Smooth muscle cell (in vitro differentiated cells): ENCODE data around the gene TSR1. TPM values are rescaled to one million over a fixed set of nuclear protein-coding genes. Genes with fewer than 3 reads are reported as not detected.
A peak's percentile ranks its signal among the peaks of the same experiment; 100 is the strongest.

ENCODE experiments used
- DNase-seq: peaks from one replicate; lab custom pipeline; 2025; ENCODE audit not compliant: unreplicated experiment; lab: John Stamatoyannopoulos, UW
- H2AFZ ChIP-seq: fragments of 200-600 bp; sonication (generic); 2 replicates; pipeline ENCODE4 v1.6.0; 2016; ENCODE audit warnings: antibody characterized with exemption, low read depth, mild to moderate bottlenecking
- H3F3A ChIP-seq: fragments of 200-600 bp; sonication (generic); 2 replicates; pipeline ENCODE4 v1.6.0; 2017; ENCODE audit warnings: antibody characterized with exemption, low read depth
- H3K27ac ChIP-seq: fragments of 200-600 bp; sonication (generic); 2 replicates; pipeline ENCODE4 v1.5.1; 2016; ENCODE audit warnings: low read depth, mild to moderate bottlenecking
- H3K27me3 ChIP-seq: fragments of 200-600 bp; sonication (generic); 2 replicates; pipeline ENCODE4 v1.6.1; 2016; ENCODE audit warnings: low read depth, mild to moderate bottlenecking
- H3K36me3 ChIP-seq: fragments of 200-600 bp; sonication (generic); 2 replicates; pipeline ENCODE4 v1.5.1; 2016; ENCODE audit warnings: low read depth
- H3K4me1 ChIP-seq: fragments of 200-600 bp; sonication (generic); 2 replicates; pipeline ENCODE4 v1.5.1; 2016; ENCODE audit warnings: low read depth
- H3K4me2 ChIP-seq: fragments of 200-600 bp; sonication (generic); 2 replicates; pipeline ENCODE4 v1.6.0; 2016; ENCODE audit warnings: mild to moderate bottlenecking
- H3K4me3 ChIP-seq: fragments of 200-600 bp; sonication (generic); 2 replicates; pipeline ENCODE4 v1.5.1; 2016; ENCODE audit warnings: mild to moderate bottlenecking
- H3K79me2 ChIP-seq: fragments of 200-600 bp; sonication (generic); 2 replicates; pipeline ENCODE4 v1.6.0; 2016; ENCODE audit warnings: low read depth, mild to moderate bottlenecking
- H3K9ac ChIP-seq: fragments of 200-600 bp; sonication (generic); 2 replicates; pipeline ENCODE4 v1.6.0; 2016; ENCODE audit warnings: low read depth
- H3K9me3 ChIP-seq: fragments of 200-600 bp; sonication (generic); replicated peaks from 2 replicates; pipeline ENCODE4 v1.5.1; 2016; ENCODE audit warnings: low read depth
- H4K20me1 ChIP-seq: fragments of 200-600 bp; sonication (generic); 2 replicates; pipeline ENCODE4 v1.6.0; 2016; ENCODE audit warnings: low read depth
- CTCF ChIP-seq: fragments of 200-600 bp; sonication (generic); IDR thresholded peaks from 2 replicates; pipeline ENCODE4 v1.5.1; 2017; ENCODE audit warnings: borderline replicate concordance, mild to moderate bottlenecking, antibody characterized with exemption; ENCODE audit not compliant: insufficient read depth, poor library complexity, severe bottlenecking
- WGBS: methylation state at CpG from one replicate; pipeline ENCODE4 v1.1.7; 2016; ENCODE audit warnings: low lambda C conversion rate; 5-methylcytosine and 5-hydroxymethylcytosine counted together
- polyA plus RNA-seq: library from polyadenylated mRNA; unstranded; fragments of >200 nt; fragmentation: Nextera tagmentation; extraction: Ambion mirVana; gene quantifications from 2 replicates; pipeline ENCODE4 v1.2.1, GENCODE V29; 2016
- small RNA-seq: library from RNA; depleted of rRNA; stranded (forward); fragments of <200 nt; gene quantifications from one replicate; pipeline ENCODE3, GENCODE V24; 2014
- total RNA-seq: library from RNA; depleted of rRNA; stranded (reverse); fragments of >200 nt; gene quantifications from 2 replicates; pipeline ENCODE4 v1.2.3, GENCODE V29; 2014

Gene TSR1
- total and polyA plus RNA-seq, 2 experiments from 2014 or later = 17.6 to 39.5 TPM

GRCh38 chr17:2277429-2278170 lies 58.7 kb downstream of the TSR1 start:
- H2AFZ ChIP-seq = no peak overlapping the region
- H3K4me2 ChIP-seq = no peak overlapping the region
- H3K79me2 ChIP-seq = no peaks in the 10 kb centered on the region
- no peaks in the 10 kb centered on the region for H3K9me3 ChIP-seq
- no peak for DNase-seq
- no peak overlapping the region for H3K27ac ChIP-seq
- H3K4me1 ChIP-seq = no peaks in the 10 kb centered on the region
- H3K27me3 ChIP-seq = no peaks in the 10 kb centered on the region
- no peak overlapping the region for H3K9ac ChIP-seq
- peaks cover 13% of the 10 kb centered on the region for H3K36me3 ChIP-seq
- H3F3A ChIP-seq = no peaks in the 10 kb centered on the region
- H3K4me3 ChIP-seq = no peak overlapping the region
- 99% methylated on average over 9 of the region's 9 CpGs for WGBS
- no peak for TF ChIP-seq CTCF
- peaks cover 11% of the 10 kb centered on the region for H4K20me1 ChIP-seq

GRCh38 chr17:2275722-2276121 lies 60.5 kb downstream of the TSR1 start:
- Histone ChIP-seq H3K27me3 (no peaks in the 10 kb centered on the region), H3K79me2 (no peaks in the 10 kb centered on the region), H3K4me1 (no peaks in the 10 kb centered on the region), H3K9me3 (no peaks in the 10 kb centered on the region), H4K20me1 (no peaks in the 10 kb centered on the region), H3K4me2 (no peak overlapping the region), H3K36me3 (peaks cover 7% of the 10 kb centered on the region), H3K9ac (no peak overlapping the region), H3F3A (no peaks in the 10 kb centered on the region), H3K27ac (no peak overlapping the region), H3K4me3 (no peak overlapping the region), H2AFZ (no peak overlapping the region)
- WGBS = 93% methylated on average over 1 of the region's 1 CpG
- DNase-seq = no peak
- TF ChIP-seq CTCF = no peak

- WGBS = 44% methylated on average over 2 of the region's 2 CpGs
- Histone ChIP-seq H3K9ac (no peak overlapping the region), H3K4me3 (no peak overlapping the region), H3K9me3 (no peaks in the 10 kb centered on the region), H3K36me3 (peaks cover 1% of the 10 kb centered on the region), H3K79me2 (no peaks in the 10 kb centered on the region), H4K20me1 (no peaks in the 10 kb centered on the region), H3K4me1 (no peaks in the 10 kb centered on the region), H3K4me2 (no peak overlapping the region), H3K27me3 (no peaks in the 10 kb centered on the region), H3K27ac (no peak overlapping the region), H3F3A (no peaks in the 10 kb centered on the region), H2AFZ (no peak overlapping the region)
- no peak for TF ChIP-seq CTCF
- DNase-seq = no peak
These were observed 61.8 kb downstream of the TSR1 start for GRCh38 chr17:2274414-2274813.

Small RNAs within 50 kb of the gene (small RNA-seq; reads per million reads assigned to genes)
- gene AC006435.3 = not detected
- gene SNORD91A = 1,577 reads per million, percentile 100 among the genes with 10 or more reads in this experiment
- gene SNORD91B = 250 reads per million, percentile 99 among the genes with 10 or more reads in this experiment

Other genes with a start within 250 kb of the TSR1 start
- 11.2 and 21.4 TPM in 2 replicates for gene SMG6, start 32.7 kb downstream of the TSR1 start, total RNA-seq
- gene SMG6, start 32.7 kb downstream of the TSR1 start, polyA plus RNA-seq = 10.6 and 13.1 TPM in 2 replicates
- gene SRR, start 32.5 kb downstream of the TSR1 start, total RNA-seq = 7.8 and 35.2 TPM in 2 replicates
- 11.3 and 14.3 TPM in 2 replicates for gene SRR, start 32.5 kb downstream of the TSR1 start, polyA plus RNA-seq
- gene SGSM2, start 1.0 kb upstream of the TSR1 start, total RNA-seq = 10.4 and 20.8 TPM in 2 replicates
- 26.9 and 33.2 TPM in 2 replicates for gene SGSM2, start 1.0 kb upstream of the TSR1 start, polyA plus RNA-seq
- gene MNT, start 64.6 kb upstream of the TSR1 start, total RNA-seq = 7.5 and 12.8 TPM in 2 replicates
- gene MNT, start 64.6 kb upstream of the TSR1 start, polyA plus RNA-seq = 5.7 and 9.0 TPM in 2 replicates
- gene METTL16, start 175.4 kb upstream of the TSR1 start, total RNA-seq = 27.4 and 56.6 TPM in 2 replicates
- gene METTL16, start 175.4 kb upstream of the TSR1 start, polyA plus RNA-seq = 14.4 and 16.8 TPM in 2 replicates